K562 (cell line): ENCODE measurements around the gene TEX14. TPM values are rescaled to one million over a fixed set of nuclear protein-coding genes. Genes with fewer than 3 reads are reported as not detected.

Experiments used
- ATAC-seq: fragments of 200-7000 bp; cut with Tn5 transposase; 3 replicates; pipeline ENCODE4 v1.9.1; 2020; ENCODE audit warnings: moderate library complexity
- BruUV-seq: library from RNA; stranded (reverse); fragments of 400-500 nt; replicated peaks from 2 replicates; lab custom pipeline; 2021; lab: Mats Ljungman, UMichigan
- CTCF ChIA-PET: fragments of 300-600 bp; formaldehyde crosslinking; extraction: SDS; loops from one replicate; lab custom pipeline; 2021; ENCODE audit warnings: low intra/inter-chr PET ratio; lab: Yijun Ruan, JAX
- POLR2A ChIA-PET: fragments of 300-600, 350-650 bp; sonication (Branson Sonifier 250); formaldehyde crosslinking; extraction: SDS; loops from one replicate; lab custom pipeline; 2021; ENCODE audit warnings: antibody characterized with exemption, inconsistent platforms; lab: Yijun Ruan, JAX
- DNase-seq, 4 experiments: peaks; one replicate each; pipeline versions ENCODE4 v3.0.0 to v3.0.0-alpha.2; 2011 to 2018; ENCODE audit warnings: low spot score in 3 of 4, mixed read lengths in 3 of 4; ENCODE audit errors: extremely low read depth in 1 of 4
- FAIRE-seq: peaks from 2 replicates; lab custom pipeline; 2011; peaks lifted over from hg19 to GRCh38; lab: Jason Lieb, UNC
- H2AFZ ChIP-seq: 2 replicates; pipeline ENCODE4 v1.6.0; 2011; ENCODE audit warnings: low read depth, low read length, control low read depth, inconsistent platforms
- H3K27ac ChIP-seq: fragments of 200-600 bp; 3 replicates; pipeline ENCODE4 v1.8.0; 2011; ENCODE audit warnings: low read depth, mild to moderate bottlenecking, control low read depth, inconsistent platforms, low read length, moderate library complexity, mixed read lengths; ENCODE audit errors: extremely low read depth
- H3K27me3 ChIP-seq, 2 experiments: fragments of 300-600 bp in 1 of 2; 2 replicates in 1 of 2; 3 replicates in 1 of 2; pipeline versions ENCODE4 v1.6.0 to v1.8.0; 2011; ENCODE audit warnings: inconsistent platforms in 2 of 2, low read length in 2 of 2, mild to moderate bottlenecking in 1 of 2, mixed read lengths in 1 of 2, moderate library complexity in 1 of 2; ENCODE audit not compliant: control insufficient read depth in 2 of 2, insufficient read depth in 2 of 2
- H3K36me3 ChIP-seq: fragments of 300-600 bp; 3 replicates; pipeline ENCODE4 v1.8.0; 2011; ENCODE audit warnings: mild to moderate bottlenecking, low read length, inconsistent platforms; ENCODE audit not compliant: control insufficient read depth, insufficient read depth
- H3K4me1 ChIP-seq, 2 experiments: fragments of 200-600 bp in 1 of 2; replicated peaks in 1 of 2; 2 replicates in 1 of 2; 3 replicates in 1 of 2; pipeline versions ENCODE4 v1.5.1 to v1.8.0; 2011; ENCODE audit warnings: inconsistent platforms in 2 of 2, low read length in 2 of 2, mild to moderate bottlenecking in 1 of 2, mixed read lengths in 1 of 2, moderate library complexity in 1 of 2; ENCODE audit not compliant: control insufficient read depth in 2 of 2, insufficient read depth in 2 of 2
- H3K4me2 ChIP-seq: 2 replicates; pipeline ENCODE4 v1.6.1; 2011; ENCODE audit warnings: low read length, control low read depth, inconsistent platforms, mixed read lengths; ENCODE audit not compliant: insufficient read depth
- H3K4me3 ChIP-seq: fragments of 200-600 bp; sonication (generic), shearing (Covaris generic); 2 replicates; pipeline ENCODE4 v1.5.1; 2016; ENCODE audit warnings: control low read depth, inconsistent platforms
- H3K79me2 ChIP-seq: fragments of 200-600 bp; 3 replicates; pipeline ENCODE4 v1.8.0; 2011; ENCODE audit warnings: low read length, inconsistent platforms; ENCODE audit not compliant: control insufficient read depth, insufficient read depth
- H3K9ac ChIP-seq, 2 experiments: 2 replicates each; pipeline versions ENCODE4 v1.6.0 to v1.6.1; 2011; ENCODE audit warnings: low read depth in 2 of 2, low read length in 2 of 2, control low read depth in 1 of 2, inconsistent platforms in 1 of 2, mild to moderate bottlenecking in 1 of 2, mixed read lengths in 1 of 2; ENCODE audit not compliant: insufficient read depth in 1 of 2
- H3K9me1 ChIP-seq: one replicate; pipeline ENCODE4 v1.6.0; 2011; ENCODE audit warnings: inconsistent platforms, mild to moderate bottlenecking, low read length, moderate library complexity; ENCODE audit not compliant: control insufficient read depth, insufficient read depth
- H3K9me3 ChIP-seq: replicated peaks from 2 replicates; pipeline ENCODE4 v1.5.1; 2011; ENCODE audit warnings: low read depth, low read length, inconsistent platforms; ENCODE audit not compliant: control insufficient read depth, insufficient read depth
- H4K20me1 ChIP-seq: replicated peaks from 2 replicates; pipeline ENCODE4 v1.6.1; 2011; ENCODE audit warnings: low read length, inconsistent platforms, mixed read lengths; ENCODE audit not compliant: control insufficient read depth, insufficient read depth
- ATF1 ChIP-seq, 2 experiments: fragments of 450-650 bp in 1 of 2; IDR thresholded peaks; 2 replicates each; pipeline ENCODE4 v1.6.1; 2016; ENCODE audit warnings: missing compliant biosample characterization in 1 of 2, missing genetic modification characterization in 1 of 2
- MED1 ChIP-seq: sonication (generic); formaldehyde crosslinking; IDR thresholded peaks from 2 replicates; pipeline ENCODE4 v1.8.1; 2023; ENCODE audit warnings: missing genetic modification reagents, borderline replicate concordance
- NFE2L1 ChIP-seq: fragments of 450-650 bp; IDR thresholded peaks from 2 replicates; pipeline ENCODE4 v1.6.1; 2016; ENCODE audit warnings: missing genetic modification characterization, low read depth, mild to moderate bottlenecking, missing compliant biosample characterization, moderate library complexity, borderline replicate concordance
- NR2C2 ChIP-seq, 2 experiments: fragments of 200-800 bp in 1 of 2; sonication (Bioruptor generic) in 1 of 2; sonication (generic) in 1 of 2; formaldehyde crosslinking in 1 of 2; IDR thresholded peaks; 2 replicates each; pipeline versions ENCODE4 v1.6.1 to v1.8.0; 2016 to 2022; ENCODE audit warnings: mild to moderate bottlenecking in 1 of 2, missing compliant biosample characterization in 1 of 2, missing genetic modification characterization in 1 of 2, missing genetic modification reagents in 1 of 2
- SPI1 ChIP-seq: IDR thresholded peaks from 2 replicates; pipeline ENCODE4 v1.6.1; 2011; ENCODE audit warnings: low read depth, low read length, control low read depth, borderline replicate concordance
- WGBS: fragments of 100-300 bp; shearing (Covaris generic); methylation state at CpG from one replicate; pipeline ENCODE4 v1.1.6; 2016; ENCODE audit warnings: low coverage, mixed read lengths; ENCODE audit not compliant: insufficient coverage; ENCODE audit errors: missing lambda C conversion rate; 5-methylcytosine and 5-hydroxymethylcytosine counted together
- in situ Hi-C: fragments of 300-500 bp; cut with MboI; formaldehyde crosslinking; loops from 4 replicates; pipeline ENCODE4 v1.15.0; 2018; ENCODE audit warnings: inconsistent platforms, mixed read lengths
- intact Hi-C: fragments of 100-400 bp; cut with micrococcal nuclease; formaldehyde crosslinking; loops from 2 replicates; pipeline ENCODE4 v1.14.2; 2022
- polyA plus RNA-seq, 8 experiments: library from polyadenylated mRNA; depleted of rRNA in 4 of 8; stranded (reverse) in 5 of 8; unstranded in 3 of 8; fragments of >200 nt; fragmentation: Nextera tagmentation in 2 of 8; fragmentation: Illumina TruSeq in 1 of 8; extraction: Ambion mirVana in 2 of 8; extraction: Trizol in 1 of 8; gene quantifications; 2 replicates each; pipeline versions ENCODE4 v1.2.1 to v1.2.3, GENCODE V29; 2011 to 2014; ENCODE audit warnings: inconsistent platforms in 1 of 8, missing spikeins in 1 of 8
- total RNA-seq, 7 experiments: library from RNA; depleted of rRNA in 6 of 7; stranded (reverse); fragments of >200 nt in 6 of 7; fragmentation: Illumina TruSeq in 2 of 7; extraction: Trizol in 2 of 7; gene quantifications; 2 replicates each; pipeline versions ENCODE4 v1.2.1 to v1.2.3, GENCODE V29; 2011 to 2021; ENCODE audit warnings: low replicate concordance in 1 of 7
- TF ChIP-seq, protein P1 (sequence below): sonication (generic); formaldehyde crosslinking; IDR thresholded peaks from 2 replicates; pipeline ENCODE4 v1.8.1; 2023; ENCODE audit warnings: mild to moderate bottlenecking, missing genetic modification reagents
- TF ChIP-seq, protein P2 (sequence below), 3 experiments: fragments of 200-800 bp in 1 of 3; fragments of 250-450 bp in 1 of 3; fragments of 450-650 bp in 1 of 3; sonication (Bioruptor Pico) in 1 of 3; sonication (Bioruptor generic) in 1 of 3; formaldehyde crosslinking in 1 of 3; IDR thresholded peaks; 2 replicates each; pipeline versions ENCODE4 v1.6.1 to v1.8.0; 2016 to 2022; ENCODE audit warnings: mild to moderate bottlenecking in 2 of 3, missing genetic modification characterization in 2 of 3, missing compliant biosample characterization in 1 of 3, moderate library complexity in 1 of 3

Gene TEX14
- total and polyA plus RNA-seq, 9 of the 15 experiments (the other 6 are each of a cell fraction or from before 2014, with no cell fraction given): 0.05 to 0.12 (median 0.09) TPM; not detected in 1

GRCh38 chr17:58630883-58631522 lies 60.8 kb downstream of the TEX14 start (continued):
- no peak for TF ChIP-seq NFE2L1 (tag)
- TF ChIP-seq, protein P1, sequence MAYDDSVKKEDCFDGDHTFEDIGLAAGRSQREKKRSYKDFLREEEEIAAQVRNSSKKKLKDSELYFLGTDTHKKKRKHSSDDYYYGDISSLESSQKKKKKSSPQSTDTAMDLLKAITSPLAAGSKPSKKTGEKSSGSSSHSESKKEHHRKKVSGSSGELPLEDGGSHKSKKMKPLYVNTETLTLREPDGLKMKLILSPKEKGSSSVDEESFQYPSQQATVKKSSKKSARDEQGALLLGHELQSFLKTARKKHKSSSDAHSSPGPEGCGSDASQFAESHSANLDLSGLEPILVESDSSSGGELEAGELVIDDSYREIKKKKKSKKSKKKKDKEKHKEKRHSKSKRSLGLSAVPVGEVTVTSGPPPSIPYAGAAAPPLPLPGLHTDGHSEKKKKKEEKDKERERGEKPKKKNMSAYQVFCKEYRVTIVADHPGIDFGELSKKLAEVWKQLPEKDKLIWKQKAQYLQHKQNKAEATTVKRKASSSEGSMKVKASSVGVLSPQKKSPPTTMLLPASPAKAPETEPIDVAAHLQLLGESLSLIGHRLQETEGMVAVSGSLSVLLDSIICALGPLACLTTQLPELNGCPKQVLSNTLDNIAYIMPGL (CRISPR knock-in tag): 0 out of 2 replicates have a peak, but pooled peaks have one; percentile 27
- no peak for TF ChIP-seq ATF1 (CRISPR knock-in tag; IDR thresholded peaks at IDR 0.05)
- no peak for TF ChIP-seq ATF1 (tag; IDR thresholded peaks at IDR 0.05)

DNA sequence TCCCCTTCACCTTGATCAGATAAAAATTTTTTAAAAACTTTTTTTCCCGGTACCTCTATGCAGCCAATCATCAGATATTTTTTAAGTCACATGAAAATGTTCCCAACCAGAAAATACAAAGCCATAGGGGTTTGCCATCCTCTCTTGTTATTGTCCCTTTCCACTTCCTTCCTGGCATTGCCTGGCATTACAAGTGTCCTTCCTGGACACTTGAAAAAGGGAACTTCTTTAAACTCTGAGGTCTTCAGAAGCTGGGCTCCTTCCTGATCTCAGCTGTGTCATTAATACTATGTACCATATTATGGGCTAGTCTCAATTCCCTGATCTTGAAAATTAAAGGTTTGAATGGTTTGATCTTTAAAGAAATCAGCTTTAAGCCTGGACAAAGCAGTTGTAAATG lies 64.9 kb downstream of the TEX14 start:
- 0% methylated on average over 1 of the region's 1 CpG for WGBS
- Histone ChIP-seq H4K20me1 (no peaks in the 10 kb centered on the region), H3K9ac (no peak overlapping the region), H3K9me1 (no peaks in the 10 kb centered on the region), H3K9me3 (no peaks in the 10 kb centered on the region), H3K79me2 (no peaks in the 10 kb centered on the region), H3K4me2 (no peak overlapping the region), H3K27me3 (peaks cover 4 to 9% of the 10 kb centered on the region in 2 experiments; a peak in 4 of 5 replicates), H3K4me3 (no peak overlapping the region), H3K4me1 (peaks cover 0 to 6% of the 10 kb centered on the region in 2 experiments; a peak in 1 of 5 replicates), H2AFZ (no peak overlapping the region), H3K27ac (no peak overlapping the region), H3K36me3 (no peaks in the 10 kb centered on the region)
- DNase-seq (no peak), ATAC-seq (no peak), FAIRE-seq (no peak)
- intact Hi-C loops: no loop called here
- in situ Hi-C loops: no loop called here
- TF ChIP-seq NR2C2 (CRISPR knock-in tag; IDR thresholded peaks at IDR 0.05) (no peak), NR2C2 (tag; IDR thresholded peaks at IDR 0.05) (no peak), MED1 (no peak), SPI1 (peak; percentile 12; the same call in 1 of the 2 replicates)
- TF ChIP-seq, protein P2, sequence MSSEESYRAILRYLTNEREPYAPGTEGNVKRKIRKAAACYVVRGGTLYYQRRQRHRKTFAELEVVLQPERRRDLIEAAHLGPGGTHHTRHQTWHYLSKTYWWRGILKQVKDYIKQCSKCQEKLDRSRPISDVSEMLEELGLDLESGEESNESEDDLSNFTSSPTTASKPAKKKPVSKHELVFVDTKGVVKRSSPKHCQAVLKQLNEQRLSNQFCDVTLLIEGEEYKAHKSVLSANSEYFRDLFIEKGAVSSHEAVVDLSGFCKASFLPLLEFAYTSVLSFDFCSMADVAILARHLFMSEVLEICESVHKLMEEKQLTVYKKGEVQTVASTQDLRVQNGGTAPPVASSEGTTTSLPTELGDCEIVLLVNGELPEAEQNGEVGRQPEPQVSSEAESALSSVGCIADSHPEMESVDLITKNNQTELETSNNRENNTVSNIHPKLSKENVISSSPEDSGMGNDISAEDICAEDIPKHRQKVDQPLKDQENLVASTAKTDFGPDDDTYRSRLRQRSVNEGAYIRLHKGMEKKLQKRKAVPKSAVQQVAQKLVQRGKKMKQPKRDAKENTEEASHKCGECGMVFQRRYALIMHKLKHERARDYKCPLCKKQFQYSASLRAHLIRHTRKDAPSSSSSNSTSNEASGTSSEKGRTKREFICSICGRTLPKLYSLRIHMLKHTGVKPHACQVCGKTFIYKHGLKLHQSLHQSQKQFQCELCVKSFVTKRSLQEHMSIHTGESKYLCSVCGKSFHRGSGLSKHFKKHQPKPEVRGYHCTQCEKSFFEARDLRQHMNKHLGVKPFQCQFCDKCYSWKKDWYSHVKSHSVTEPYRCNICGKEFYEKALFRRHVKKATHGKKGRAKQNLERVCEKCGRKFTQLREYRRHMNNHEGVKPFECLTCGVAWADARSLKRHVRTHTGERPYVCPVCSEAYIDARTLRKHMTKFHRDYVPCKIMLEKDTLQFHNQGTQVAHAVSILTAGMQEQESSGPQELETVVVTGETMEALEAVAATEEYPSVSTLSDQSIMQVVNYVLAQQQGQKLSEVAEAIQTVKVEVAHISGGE (CRISPR knock-in tag; IDR thresholded peaks at IDR 0.05): peak in 1 of 3 experiments; percentile 29; a peak in 1 of 6 replicates
- ChIA-PET POLR2A (interaction anchor here (8.7 kb wide), 1 partner anchor 13 kb away, joined by 303 read pairs; no protein-coding TSS in a partner anchor), CTCF (no interaction called here)
- no TSS peak for BruUV-seq
